ENCODE measurements around the gene LCN1.
A peak's percentile ranks its signal among the peaks of the same experiment; 100 is the strongest.

- TF ChIP-seq CBX5 (IDR thresholded peaks at IDR 0.05; ENCODE audit: low read depth, low read length) (no peak), MAX (IDR thresholded peaks at IDR 0.05) (no peak), YY1 (IDR thresholded peaks at IDR 0.05; ENCODE audit: low read depth, low read length) (no peak), CTCF (IDR thresholded peaks at IDR 0.05; ENCODE audit: control extremely low read depth in 1 of 3, insufficient read depth in 1 of 3, low read depth in 1 of 3, low read length in 3 of 3) (peak in 1 of 3 experiments; percentile 32; a peak in 2 of 4 replicates), POLR2A (IDR thresholded peaks at IDR 0.05; ENCODE audit: control extremely low read depth in 1 of 2, low read depth in 2 of 2, low read length in 2 of 2) (no peak), KDM1A (IDR thresholded peaks at IDR 0.05; ENCODE audit: borderline replicate concordance, low read length) (no peak), GABPA (IDR thresholded peaks at IDR 0.05; ENCODE audit: borderline replicate concordance, insufficient read depth, low read length) (no peak), RAD21 (IDR thresholded peaks at IDR 0.05 in 1 of 2, conservative IDR thresholded peaks at IDR 0.05 in 1 of 2; ENCODE audit: low read depth in 2 of 2, low read length in 2 of 2) (no peak), EZH2 (IDR thresholded peaks at IDR 0.05; ENCODE audit: low read depth, low read length, severe bottlenecking) (no peak), CEBPB (IDR thresholded peaks at IDR 0.05; ENCODE audit: low read depth, low read length) (no peak), CHD2 (IDR thresholded peaks at IDR 0.05; ENCODE audit: low read length) (no peak), TAF7 (optimal IDR thresholded peaks at IDR 0.05; ENCODE audit: borderline replicate concordance, low read depth, low read length) (no peak), HDAC2 (IDR thresholded peaks at IDR 0.05; ENCODE audit: borderline replicate concordance in 1 of 2, low read depth in 2 of 2, low read length in 2 of 2) (no peak)
Observed at GRCh38 chr9:135478829-135479468, 42.3 kb upstream of the LCN1 start.

Data from H1 (cell line).